Mucosa of descending colon (tissue), 3 donors: ENCODE results near the gene RNF145. TPM values are rescaled to one million over a fixed set of nuclear protein-coding genes. Genes with fewer than 3 reads are reported as not detected.
A peak's percentile ranks its signal among the peaks of the same experiment; 100 is the strongest.
"Not testable (repeated sequence)": the region's sequence is repeated elsewhere in the genome, so short reads cannot be mapped to it uniquely, and the experiment has no call there.

Experiments used
- ATAC-seq: fragments of 200-7000 bp; cut with Tn5 transposase; one replicate; pipeline ENCODE4 v1.9.1; 2020; ENCODE audit warnings: mild to moderate bottlenecking, moderate library complexity
- DNase-seq, 3 donors: peaks; one replicate each; pipeline ENCODE4 v3.0.0-alpha.2; 2020
- H3K36me3 ChIP-seq: fragments of 200-600 bp; one replicate; pipeline ENCODE4 v1.8.0; 2021; ENCODE audit warnings: low read depth, mild to moderate bottlenecking
- H3K4me1 ChIP-seq: fragments of 200-600 bp; one replicate; pipeline ENCODE4 v1.8.0; 2021; ENCODE audit warnings: low read depth, mild to moderate bottlenecking
- H3K4me3 ChIP-seq: fragments of 200-600 bp; one replicate; pipeline ENCODE4 v1.8.0; 2021; ENCODE audit warnings: mild to moderate bottlenecking
- H3K9me3 ChIP-seq: fragments of 200-600 bp; one replicate; pipeline ENCODE4 v1.8.0; 2021; ENCODE audit warnings: mild to moderate bottlenecking
- CTCF ChIP-seq: fragments of 200-600 bp; IDR thresholded peaks from one replicate; pipeline ENCODE4 v1.8.0; 2022; ENCODE audit warnings: antibody characterized with exemption, mild to moderate bottlenecking
- intact Hi-C, 2 donors: fragments of 100-400 bp; cut with DNase I in 1 of 2; cut with micrococcal nuclease in 1 of 2; formaldehyde crosslinking; loops; one replicate each; pipeline versions ENCODE4 v1.11.0 to v1.11.1; 2022; cut with DNase I, micrococcal nuclease
- total RNA-seq, 3 donors: library from RNA; stranded (reverse); fragmentation: NEBNext Ultra II Directional in 2 of 3; extraction: Animal tissue kit (Norgen Biotek cat#: 25700) in 2 of 3; gene quantifications; one replicate each; pipeline versions ENCODE4 v1.2.1 to v1.2.4, GENCODE V29; 2021 to 2023
- donor health status: DM: no; HTN: no; CAD: no; lungs with moderate emphysema.
- donor health status: DM: no; HTN: no; CAD: no.
- donor health status: DM: no; HTN: yes; CAD: no.

Gene RNF145
- total RNA-seq, 3 donors from 2014 or later = 50.0 to 72.6 (median 57.2) TPM

GRCh38 chr5:159130871-159131270 lies 78.5 kb downstream of the RNF145 start:
- intact Hi-C loops = no loop called here
- ATAC-seq (no peak), DNase-seq (no peak)
- no peaks in the 10 kb centered on the region for H3K36me3 ChIP-seq
- H3K4me3 ChIP-seq = no peak overlapping the region
- no peaks in the 10 kb centered on the region for H3K9me3 ChIP-seq
- H3K4me1 ChIP-seq = no peaks in the 10 kb centered on the region
- TF ChIP-seq CTCF = no peak

GRCh38 chr5:159128070-159128541 lies 81.2 kb downstream of the RNF145 start:
- ATAC-seq = no peak
- Histone ChIP-seq H3K4me1 (no peaks in the 10 kb centered on the region), H3K4me3 (no peak overlapping the region), H3K36me3 (no peaks in the 10 kb centered on the region), H3K9me3 (no peaks in the 10 kb centered on the region)
- DNase-seq = no peak
- no peak for TF ChIP-seq CTCF
- intact Hi-C loops = no loop called here

GRCh38 chr5:159123700-159124099 lies 85.7 kb downstream of the RNF145 start:
- ATAC-seq (no peak), DNase-seq (no peak)
- H3K36me3 ChIP-seq = no peaks in the 10 kb centered on the region
- H3K9me3 ChIP-seq = no peaks in the 10 kb centered on the region
- H3K4me1 ChIP-seq = no peaks in the 10 kb centered on the region
- TF ChIP-seq CTCF = no peak
- H3K4me3 ChIP-seq = no peak overlapping the region
- intact Hi-C loops = no loop called here

GRCh38 chr5:159123189-159123588 lies 86.2 kb downstream of the RNF145 start:
- no peaks in the 10 kb centered on the region for H3K4me1 ChIP-seq
- intact Hi-C loops = no loop called here
- DNase-seq = no peak
- no peaks in the 10 kb centered on the region for H3K36me3 ChIP-seq
- ATAC-seq = no peak
- no peak overlapping the region for H3K4me3 ChIP-seq
- H3K9me3 ChIP-seq = no peaks in the 10 kb centered on the region
- no peak for TF ChIP-seq CTCF

- H3K9me3 ChIP-seq = no peaks in the 10 kb centered on the region
- H3K4me1 ChIP-seq = no peaks in the 10 kb centered on the region
- intact Hi-C loops = no loop called here
- no peaks in the 10 kb centered on the region for H3K36me3 ChIP-seq
- no peak for ATAC-seq
- TF ChIP-seq CTCF = no peak
- no peak for DNase-seq
- H3K4me3 ChIP-seq = no peak overlapping the region
Measured at GRCh38 chr5:159121061-159121460, 88.3 kb downstream of the RNF145 start.

- Histone ChIP-seq H3K9me3 (no peaks in the 10 kb centered on the region), H3K36me3 (no peaks in the 10 kb centered on the region), H3K4me1 (no peaks in the 10 kb centered on the region), H3K4me3 (no peak overlapping the region)
- peak; percentile 54 for ATAC-seq
- DNase-seq = no peak
- intact Hi-C loops = no loop called here
- no peak for TF ChIP-seq CTCF
Measured at GRCh38 chr5:159120446-159120845, 88.9 kb downstream of the RNF145 start.

- H3K4me1 ChIP-seq, ATAC-seq, intact Hi-C loops, H3K9me3 ChIP-seq, H3K4me3 ChIP-seq, H3K36me3 ChIP-seq, DNase-seq: not testable (repeated sequence)
Measured at GRCh38 chr5:159119842-159120241, 89.5 kb downstream of the RNF145 start.

GRCh38 chr5:159118958-159119659 lies 90.2 kb downstream of the RNF145 start:
- H3K9me3 ChIP-seq, intact Hi-C loops, ATAC-seq, DNase-seq, H3K36me3 ChIP-seq, H3K4me3 ChIP-seq, H3K4me1 ChIP-seq: not testable (repeated sequence)
